NCI-H526 (cell line): Measurements from ENCODE around the gene S1PR1.

Source experiments
- DNase-seq, 2 experiments: peaks; one replicate each; lab custom pipeline; 2025; lab: John Stamatoyannopoulos, UW

The S1PR1 gene

GRCh38 chr1:101245246-101245927, 8.6 kb downstream of the S1PR1 start:
- no peak for DNase-seq

- no peak for DNase-seq
Observed at GRCh38 chr1:101247404-101248287, 10.8 kb downstream of the S1PR1 start.

- DNase-seq: no peak
Observed at GRCh38 chr1:101250222-101250621, 13.4 kb downstream of the S1PR1 start.

- DNase-seq: no peak
Observed at GRCh38 chr1:101250656-101251272, 13.9 kb downstream of the S1PR1 start.

GRCh38 chr1:101251504-101251903, 14.7 kb downstream of the S1PR1 start:
- no peak for DNase-seq

- no peak for DNase-seq
Observed at GRCh38 chr1:101253976-101254674, 17.3 kb downstream of the S1PR1 start.

GRCh38 chr1:101257500-101258325, 20.9 kb downstream of the S1PR1 start:
- DNase-seq: no peak

- no peak for DNase-seq
Observed at GRCh38 chr1:101259744-101260148, 22.9 kb downstream of the S1PR1 start.

GRCh38 chr1:101260556-101261350, 23.9 kb downstream of the S1PR1 start:
- no peak for DNase-seq

- no peak for DNase-seq
Observed at GRCh38 chr1:101261623-101262022, 24.8 kb downstream of the S1PR1 start.

GRCh38 chr1:101262060-101262459, 25.2 kb downstream of the S1PR1 start:
- no peak for DNase-seq

GRCh38 chr1:101262630-101263348, 26.0 kb downstream of the S1PR1 start:
- DNase-seq: no peak

GRCh38 chr1:101264697-101265096, 27.9 kb downstream of the S1PR1 start:
- DNase-seq: no peak

GRCh38 chr1:101265684-101266083, 28.9 kb downstream of the S1PR1 start:
- DNase-seq: no peak

GRCh38 chr1:101267082-101267481, 30.3 kb downstream of the S1PR1 start:
- no peak for DNase-seq

GRCh38 chr1:101268893-101269292, 32.1 kb downstream of the S1PR1 start:
- no peak for DNase-seq

GRCh38 chr1:101275672-101276071, 38.9 kb downstream of the S1PR1 start:
- no peak for DNase-seq

GRCh38 chr1:101276818-101277217, 40.0 kb downstream of the S1PR1 start:
- no peak for DNase-seq

- no peak for DNase-seq
Observed at GRCh38 chr1:101278238-101278637, 41.4 kb downstream of the S1PR1 start.

GRCh38 chr1:101278845-101279244, 42.0 kb downstream of the S1PR1 start:
- DNase-seq: no peak
